BLaER1 treated with 17β-estradiol and CSF1 and Interleukin-3, amounts not matched to agents 10 nM and 100 nM (cell line): Measurements from ENCODE around the gene METTL22.
A peak's percentile ranks its signal among the peaks of the same experiment; 100 is the strongest.

ENCODE experiments used
- H3K27ac ChIP-seq, 11 experiments: shearing (Covaris generic); formaldehyde crosslinking; 2 replicates each; pipeline ENCODE4 v1.8.1; 2022
- H3K27me3 ChIP-seq, 11 experiments: shearing (Covaris generic); formaldehyde crosslinking; 2 replicates each; pipeline ENCODE4 v1.8.1; 2022
- H3K36me3 ChIP-seq, 11 experiments: shearing (Covaris generic); formaldehyde crosslinking; 2 replicates each; pipeline ENCODE4 v1.8.1; 2022
- H3K4me1 ChIP-seq, 10 experiments: shearing (Covaris generic); formaldehyde crosslinking; 2 replicates each; pipeline ENCODE4 v1.8.1; 2022
- H3K4me2 ChIP-seq, 11 experiments: shearing (Covaris generic); formaldehyde crosslinking; 2 replicates each; pipeline ENCODE4 v1.8.1; 2022
- H3K4me3 ChIP-seq, 10 experiments: shearing (Covaris generic); formaldehyde crosslinking; 2 replicates each; pipeline ENCODE4 v1.8.1; 2022
- H3K9ac ChIP-seq, 11 experiments: shearing (Covaris generic); formaldehyde crosslinking; 2 replicates each; pipeline ENCODE4 v1.8.1; 2022
- H3K9me3 ChIP-seq, 11 experiments: shearing (Covaris generic); formaldehyde crosslinking; replicated peaks in 1 of 11; 2 replicates each; pipeline ENCODE4 v1.8.1; 2022
- H4K20me1 ChIP-seq, 11 experiments: shearing (Covaris generic); formaldehyde crosslinking; 2 replicates each; pipeline ENCODE4 v1.8.1; 2022
- Cebpa-rat ChIP-seq, 11 experiments: shearing (Covaris generic); IDR thresholded peaks; 2 replicates each; pipeline ENCODE4 v1.8.1; 2022

Gene METTL22

GRCh38 chr16:8661703-8662102 is 40.2 kb downstream of the METTL22 start:
- peaks cover 0 to 20% (median 0%) of the 10 kb centered on the region in 11 experiments; a peak in 8 of 22 replicates for H3K36me3 ChIP-seq
- no peak for TF ChIP-seq Cebpa-rat (IDR thresholded peaks at IDR 0.05)
- no peaks in the 10 kb centered on the region for H3K27me3 ChIP-seq
- H3K4me2 ChIP-seq: peak overlapping the region in 6 of 11 experiments; percentile 22 to 57 (median 28); a peak in 9 of 22 replicates
- no peaks in the 10 kb centered on the region for H4K20me1 ChIP-seq
- H3K9ac ChIP-seq: no peak overlapping the region
- no peak overlapping the region for H3K27ac ChIP-seq
- H3K9me3 ChIP-seq: no peaks in the 10 kb centered on the region
- no peak overlapping the region for H3K4me3 ChIP-seq
- H3K4me1 ChIP-seq: peaks cover 0 to 32% (median 16%) of the 10 kb centered on the region in 10 experiments; a peak in 12 of 20 replicates

- no peaks in the 10 kb centered on the region for H3K27me3 ChIP-seq
- H3K4me2 ChIP-seq: peak overlapping the region in 5 of 11 experiments; percentile 3 to 37 (median 18); a peak in 7 of 22 replicates
- H3K36me3 ChIP-seq: peaks cover 0 to 27% (median 10%) of the 10 kb centered on the region in 11 experiments; a peak in 12 of 22 replicates
- no peak overlapping the region for H3K4me3 ChIP-seq
- H3K4me1 ChIP-seq: peaks cover 0 to 32% (median 16%) of the 10 kb centered on the region in 10 experiments; a peak in 12 of 20 replicates
- TF ChIP-seq Cebpa-rat (IDR thresholded peaks at IDR 0.05): no peak
- H4K20me1 ChIP-seq: no peaks in the 10 kb centered on the region
- H3K9ac ChIP-seq: no peak overlapping the region
- H3K27ac ChIP-seq: no peak overlapping the region
- H3K9me3 ChIP-seq: no peaks in the 10 kb centered on the region
Measured at GRCh38 chr16:8663192-8664089, 41.9 kb downstream of the METTL22 start.

DNA sequence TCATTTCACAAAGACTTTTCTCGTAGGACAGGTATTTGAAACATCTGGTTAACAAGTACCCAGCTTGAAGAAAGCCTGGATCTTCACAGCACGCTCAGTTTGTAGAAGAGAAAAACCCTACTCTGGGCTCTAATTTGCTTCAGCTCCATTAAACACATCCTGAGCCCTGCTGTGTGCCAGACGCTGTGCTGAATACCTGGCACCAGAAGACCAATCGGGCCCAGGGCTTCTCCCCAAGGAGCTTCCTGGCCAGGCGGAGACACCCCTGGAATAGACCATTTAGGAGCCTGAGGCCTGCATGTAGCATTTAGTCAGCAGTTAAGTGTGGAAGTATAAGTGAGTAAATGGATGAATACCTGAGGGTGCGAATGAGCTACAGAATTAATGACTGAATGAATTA is 44.0 kb downstream of the METTL22 start:
- no peak overlapping the region for H3K9ac ChIP-seq
- no peak overlapping the region for H3K4me2 ChIP-seq
- no peaks in the 10 kb centered on the region for H4K20me1 ChIP-seq
- peaks cover 0 to 32% (median 16%) of the 10 kb centered on the region in 10 experiments; a peak in 12 of 20 replicates for H3K4me1 ChIP-seq
- TF ChIP-seq Cebpa-rat (IDR thresholded peaks at IDR 0.05): no peak
- peaks cover 0 to 31% (median 10%) of the 10 kb centered on the region in 11 experiments; a peak in 12 of 22 replicates for H3K36me3 ChIP-seq
- no peaks in the 10 kb centered on the region for H3K27me3 ChIP-seq
- H3K4me3 ChIP-seq: no peak overlapping the region
- no peaks in the 10 kb centered on the region for H3K9me3 ChIP-seq
- H3K27ac ChIP-seq: no peak overlapping the region

- Histone ChIP-seq H3K36me3 (peaks cover 0 to 32% (median 10%) of the 10 kb centered on the region in 11 experiments; a peak in 12 of 22 replicates), H3K9ac (no peak overlapping the region), H3K4me3 (no peak overlapping the region), H3K4me2 (no peak overlapping the region), H4K20me1 (no peaks in the 10 kb centered on the region), H3K4me1 (peaks cover 0 to 22% (median 10%) of the 10 kb centered on the region in 10 experiments; a peak in 9 of 20 replicates), H3K9me3 (no peaks in the 10 kb centered on the region), H3K27me3 (no peaks in the 10 kb centered on the region), H3K27ac (no peak overlapping the region)
- no peak for TF ChIP-seq Cebpa-rat (IDR thresholded peaks at IDR 0.05)
Measured at GRCh38 chr16:8667492-8667891, 46.0 kb downstream of the METTL22 start.

- H3K4me1 ChIP-seq: peaks cover 0 to 18% (median 9%) of the 10 kb centered on the region in 10 experiments; a peak in 9 of 20 replicates
- no peaks in the 10 kb centered on the region for H3K27me3 ChIP-seq
- no peaks in the 10 kb centered on the region for H3K9me3 ChIP-seq
- no peaks in the 10 kb centered on the region for H4K20me1 ChIP-seq
- no peak overlapping the region for H3K4me3 ChIP-seq
- TF ChIP-seq Cebpa-rat (IDR thresholded peaks at IDR 0.05): no peak
- peaks cover 0 to 32% (median 10%) of the 10 kb centered on the region in 11 experiments; a peak in 12 of 22 replicates for H3K36me3 ChIP-seq
- no peak overlapping the region for H3K4me2 ChIP-seq
- no peak overlapping the region for H3K9ac ChIP-seq
- no peak overlapping the region for H3K27ac ChIP-seq
Measured at GRCh38 chr16:8668113-8668512, 46.6 kb downstream of the METTL22 start.

DNA sequence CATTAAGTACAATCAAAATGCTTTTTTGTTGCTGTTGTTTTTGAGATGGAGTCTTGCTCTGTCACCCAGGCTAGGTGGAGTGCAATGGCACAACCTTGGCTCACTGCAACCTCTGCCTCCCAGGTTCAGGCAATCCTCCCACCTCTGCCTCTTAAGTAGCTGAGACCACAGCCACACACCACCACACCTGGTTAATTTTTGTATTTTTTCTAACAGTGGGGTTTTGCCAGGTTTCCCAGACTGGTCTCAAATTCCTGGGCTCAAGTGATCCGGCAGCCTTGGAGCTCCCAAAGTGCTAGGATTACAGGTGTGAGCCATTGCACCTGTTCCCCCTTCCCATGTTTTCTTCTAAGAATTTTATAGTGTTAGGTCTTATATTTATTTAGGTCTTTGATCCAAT is 48.0 kb downstream of the METTL22 start:
- Histone ChIP-seq H3K27me3 (no peaks in the 10 kb centered on the region), H3K9ac (no peak overlapping the region), H3K4me1 (peaks cover 0 to 10% (median 4%) of the 10 kb centered on the region in 10 experiments; a peak in 10 of 20 replicates), H3K36me3 (peaks cover 0 to 32% (median 10%) of the 10 kb centered on the region in 11 experiments; a peak in 12 of 22 replicates), H3K4me2 (no peak overlapping the region), H3K4me3 (no peak overlapping the region), H3K9me3 (no peaks in the 10 kb centered on the region), H4K20me1 (no peaks in the 10 kb centered on the region), H3K27ac (no peak overlapping the region)
- no peak for TF ChIP-seq Cebpa-rat (IDR thresholded peaks at IDR 0.05)

DNA sequence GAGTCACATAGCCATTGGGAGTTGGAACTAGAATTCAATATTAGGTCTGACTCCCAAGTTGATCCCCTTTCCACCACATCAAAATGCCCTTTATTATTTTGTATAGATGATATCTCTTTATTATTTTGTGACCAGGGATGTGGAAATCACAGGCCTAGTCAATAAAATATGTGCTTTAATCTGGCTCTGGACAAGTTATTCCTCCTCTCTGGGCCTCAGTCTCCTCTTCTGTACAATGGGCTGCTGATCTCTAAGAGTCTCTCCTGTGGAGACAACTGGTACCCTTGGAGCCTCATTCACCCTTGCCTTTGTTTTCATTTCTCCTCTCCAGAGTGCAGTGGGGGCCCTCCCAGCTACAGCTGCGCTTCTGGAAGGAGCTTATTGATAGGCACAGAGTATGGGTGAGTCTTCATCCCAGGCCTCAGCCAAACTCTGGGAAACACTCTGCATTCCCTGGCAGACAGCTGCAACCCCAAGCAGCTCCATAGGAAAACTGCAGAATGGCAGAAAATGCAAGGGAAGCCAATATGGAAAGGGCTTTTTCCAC is 48.6 kb downstream of the METTL22 start:
- no peak overlapping the region for H3K4me3 ChIP-seq
- no peak for TF ChIP-seq Cebpa-rat (IDR thresholded peaks at IDR 0.05)

DNA sequence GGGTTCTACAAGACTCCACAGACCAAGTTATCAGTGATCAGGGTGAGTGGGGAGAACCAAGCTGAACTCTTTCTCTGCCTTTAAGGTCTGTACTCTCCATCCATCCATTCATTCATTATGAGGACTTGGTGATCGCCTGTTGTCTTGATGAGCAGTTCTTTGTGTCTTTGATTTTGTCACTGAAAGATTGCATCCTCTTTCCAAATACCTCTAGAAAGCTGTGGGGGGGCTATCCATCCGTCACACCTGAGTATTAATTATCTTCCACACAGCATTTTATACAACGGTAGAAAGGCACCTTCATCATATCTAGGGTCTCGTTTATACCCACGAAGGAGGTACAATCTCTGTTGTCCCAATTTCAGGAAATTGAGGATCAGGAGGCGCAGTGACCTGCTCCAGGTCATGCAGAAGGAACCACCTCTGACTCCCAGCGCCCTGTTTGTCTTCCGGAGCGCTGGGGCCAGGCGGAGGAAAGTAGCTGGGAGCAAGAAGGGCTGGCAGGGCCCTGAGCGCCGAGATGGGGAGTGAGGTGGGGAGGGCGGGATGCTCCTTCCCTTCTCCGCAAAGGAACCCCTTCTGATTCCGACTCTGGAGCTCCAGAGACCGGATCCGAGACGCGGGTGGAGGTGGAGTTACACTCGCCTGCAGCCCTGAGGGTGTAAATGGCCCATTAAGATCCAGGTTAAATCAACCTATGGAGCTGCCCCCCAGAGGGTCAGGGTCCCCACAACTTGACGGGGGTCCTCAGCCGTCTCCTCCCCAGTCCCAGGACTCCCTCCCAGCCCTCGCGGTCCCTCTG is 52.3 kb downstream of the METTL22 start:
- TF ChIP-seq Cebpa-rat (IDR thresholded peaks at IDR 0.05): no peak

More for the DNA sequence above, 48.6 kb downstream of the METTL22 start:
- Histone ChIP-seq H3K9ac (no peak overlapping the region), H3K4me2 (no peak overlapping the region), H3K27me3 (no peaks in the 10 kb centered on the region), H3K36me3 (peaks cover 0 to 26% (median 10%) of the 10 kb centered on the region in 11 experiments; a peak in 12 of 22 replicates), H3K27ac (no peak overlapping the region), H3K9me3 (no peaks in the 10 kb centered on the region), H4K20me1 (peaks cover 0 to under 1% (median 0%) of the 10 kb centered on the region in 11 experiments; a peak in 3 of 22 replicates), H3K4me1 (peaks cover 4 to 11% (median 9%) of the 10 kb centered on the region in 10 experiments)

More for the DNA sequence above, 52.3 kb downstream of the METTL22 start:
- peaks cover 0 to 29% (median 8%) of the 10 kb centered on the region in 11 experiments; a peak in 8 of 22 replicates for H4K20me1 ChIP-seq
- H3K4me3 ChIP-seq: peak overlapping the region; percentile 66 to 82 (median 76)
- peak overlapping the region in 1 of 11 experiments; percentile 30; a peak in 1 of 22 replicates for H3K27ac ChIP-seq
- H3K9ac ChIP-seq: peak overlapping the region; percentile 17 to 79 (median 62); a peak in 20 of 22 replicates
- H3K27me3 ChIP-seq: no peaks in the 10 kb centered on the region
- peaks cover 0 to 6% (median 0%) of the 10 kb centered on the region in 11 experiments; a peak in 1 of 22 replicates for H3K36me3 ChIP-seq
- peak overlapping the region; percentile 83 to 99 (median 87) for H3K4me2 ChIP-seq
- H3K4me1 ChIP-seq: peaks cover 11 to 37% (median 34%) of the 10 kb centered on the region in 10 experiments
- H3K9me3 ChIP-seq: no peaks in the 10 kb centered on the region
